Activated CD8-positive, alpha-beta memory T cell treated with anti-CD3 and anti-CD28 coated beads for 24 hours (primary cell): ENCODE measurements around the gene NRIP3.

ENCODE experiments used
- DNase-seq: peaks from one replicate; pipeline ENCODE4 v3.0.0-alpha.2; 2020

Gene NRIP3

GRCh38 chr11:9003573-9004182 is at the start of gene NRIP3:
Gene NRIP3, minus strand, starts transcription at chr11:9004001. Its CDS starts 66 bp downstream, at chr11:9003935.
- peak; percentile 84 for DNase-seq

GRCh38 chr11:9052316-9052715 is 48.5 kb upstream of the NRIP3 start:
- no peak for DNase-seq

- no peak for DNase-seq
Measured at GRCh38 chr11:9049959-9050358, 46.2 kb upstream of the NRIP3 start.

GRCh38 chr11:9047964-9048523 is 44.2 kb upstream of the NRIP3 start:
- DNase-seq: no peak

GRCh38 chr11:9046481-9046880 is 42.7 kb upstream of the NRIP3 start:
- no peak for DNase-seq

- DNase-seq: no peak
Measured at GRCh38 chr11:9042488-9042887, 38.7 kb upstream of the NRIP3 start.

- no peak for DNase-seq
Measured at GRCh38 chr11:9041747-9042146, 37.9 kb upstream of the NRIP3 start.

GRCh38 chr11:9040410-9040809 is 36.6 kb upstream of the NRIP3 start:
- DNase-seq: no peak

GRCh38 chr11:9039863-9040262 is 36.1 kb upstream of the NRIP3 start:
- DNase-seq: no peak

- DNase-seq: no peak
Measured at GRCh38 chr11:9039198-9039597, 35.4 kb upstream of the NRIP3 start.

GRCh38 chr11:9038541-9038940 is 34.7 kb upstream of the NRIP3 start:
- no peak for DNase-seq

- no peak for DNase-seq
Measured at GRCh38 chr11:9037963-9038362, 34.2 kb upstream of the NRIP3 start.

- no peak for DNase-seq
Measured at GRCh38 chr11:9037046-9037780, 33.4 kb upstream of the NRIP3 start.

- no peak for DNase-seq
Measured at GRCh38 chr11:9030601-9031000, 26.8 kb upstream of the NRIP3 start.

GRCh38 chr11:9029422-9029821 is 25.6 kb upstream of the NRIP3 start:
- DNase-seq: peak; percentile 40

- no peak for DNase-seq
Measured at GRCh38 chr11:9028581-9028980, 24.8 kb upstream of the NRIP3 start.

- DNase-seq: peak; percentile 24
Measured at GRCh38 chr11:9025101-9025850, 21.5 kb upstream of the NRIP3 start.

GRCh38 chr11:9022961-9023680 is 19.3 kb upstream of the NRIP3 start:
- no peak for DNase-seq

- DNase-seq: no peak
Measured at GRCh38 chr11:9020916-9021315, 17.1 kb upstream of the NRIP3 start.

- DNase-seq: peak; percentile 19
Measured at GRCh38 chr11:9019861-9020260, 16.1 kb upstream of the NRIP3 start.

GRCh38 chr11:9017773-9018172 is 14.0 kb upstream of the NRIP3 start:
- no peak for DNase-seq

- no peak for DNase-seq
Measured at GRCh38 chr11:9016916-9017642, 13.3 kb upstream of the NRIP3 start.
